Neural cell (in vitro differentiated cells): ENCODE measurements around the gene SH3BGRL2. TPM values are rescaled to one million over a fixed set of nuclear protein-coding genes. Genes with fewer than 3 reads are reported as not detected.

Experiments
- H2AFZ ChIP-seq: fragments of 200-600, 300-800 bp; sonication (generic), shearing (Covaris generic); 2 replicates; pipeline ENCODE4 v1.6.0; 2014; ENCODE audit warnings: low read depth, mild to moderate bottlenecking, antibody characterized with exemption, low read length, moderate library complexity
- H3F3A ChIP-seq: fragments of 200-600 bp; shearing (Covaris generic); 2 replicates; pipeline ENCODE4 v1.6.1; 2016; ENCODE audit warnings: mild to moderate bottlenecking, moderate library complexity, mixed read lengths, antibody characterized with exemption, low read length; ENCODE audit not compliant: insufficient read depth, poor library complexity, severe bottlenecking
- H3K27ac ChIP-seq: fragments of 200-600, 300-800 bp; sonication (generic), shearing (Covaris generic); 2 replicates; pipeline ENCODE4 v1.5.1; 2014; ENCODE audit warnings: mild to moderate bottlenecking, low read length, moderate library complexity
- H3K27me3 ChIP-seq: fragments of 300-800, 200-600 bp; sonication (generic), shearing (Covaris generic); 2 replicates; pipeline ENCODE4 v1.6.0; 2014; ENCODE audit warnings: mild to moderate bottlenecking, low read depth, low read length, moderate library complexity; ENCODE audit not compliant: insufficient read depth
- H3K36me3 ChIP-seq: fragments of 300-800, 200-600 bp; sonication (generic), shearing (Covaris generic); 2 replicates; pipeline ENCODE4 v1.5.1; 2014; ENCODE audit warnings: mild to moderate bottlenecking, antibody characterized with exemption, low read length, moderate library complexity; ENCODE audit not compliant: insufficient read depth
- H3K4me2 ChIP-seq: fragments of 300-800, 200-600 bp; sonication (generic), shearing (Covaris generic); 2 replicates; pipeline ENCODE4 v1.6.0; 2014; ENCODE audit warnings: mild to moderate bottlenecking, low read length
- H3K4me3 ChIP-seq: fragments of 300-800, 200-600 bp; sonication (generic), shearing (Covaris generic); 2 replicates; pipeline ENCODE4 v1.5.1; 2014; ENCODE audit warnings: mild to moderate bottlenecking, low read length, moderate library complexity
- H3K79me2 ChIP-seq: fragments of 200-600 bp; shearing (Covaris generic); replicated peaks from 2 replicates; pipeline ENCODE4 v1.6.0; 2014; ENCODE audit warnings: mild to moderate bottlenecking, low read length, moderate library complexity; ENCODE audit not compliant: insufficient read depth
- H3K9ac ChIP-seq: fragments of 300-800, 200-600 bp; sonication (generic), shearing (Covaris generic); 2 replicates; pipeline ENCODE4 v1.6.1; 2016; ENCODE audit warnings: mild to moderate bottlenecking, low read length, mixed read lengths
- H3K9me2 ChIP-seq: fragments of 200-600 bp; shearing (Covaris generic); 2 replicates; pipeline ENCODE4 v1.6.1; 2016; ENCODE audit warnings: mild to moderate bottlenecking, low read length, mixed read lengths; ENCODE audit not compliant: insufficient read depth
- H3K9me3 ChIP-seq: fragments of 200-600, 300-800 bp; sonication (generic), shearing (Covaris generic); 2 replicates; pipeline ENCODE4 v1.6.1; 2016; ENCODE audit warnings: mild to moderate bottlenecking, mixed run types, low read length, moderate library complexity, mixed read lengths
- H4K20me1 ChIP-seq: fragments of 200-600 bp; shearing (Covaris generic); 2 replicates; pipeline ENCODE4 v1.6.1; 2016; ENCODE audit warnings: mild to moderate bottlenecking, mixed run types; ENCODE audit not compliant: insufficient read depth
- CTCF ChIP-seq: fragments of 450-650 bp; IDR thresholded peaks from 2 replicates; pipeline ENCODE4 v1.5.1; 2014; ENCODE audit warnings: antibody characterized with exemption, mild to moderate bottlenecking, moderate library complexity; ENCODE audit not compliant: poor library complexity, severe bottlenecking
- EP300 ChIP-seq: fragments of 450-650 bp; conservative IDR thresholded peaks from 2 replicates; pipeline ENCODE4 v1.6.1; 2014; ENCODE audit warnings: antibody characterized with exemption, mild to moderate bottlenecking, moderate library complexity; ENCODE audit not compliant: poor library complexity, severe bottlenecking
- EZH2 ChIP-seq: fragments of 200-600, 300-800 bp; shearing (Covaris generic), sonication (generic); IDR thresholded peaks from 2 replicates; pipeline ENCODE4 v1.6.1; 2014; ENCODE audit warnings: antibody characterized with exemption, low read length, borderline replicate concordance, mild to moderate bottlenecking; ENCODE audit not compliant: insufficient read depth, poor library complexity, severe bottlenecking
- MXI1 ChIP-seq: fragments of 450-650 bp; conservative IDR thresholded peaks from 2 replicates; pipeline ENCODE4 v1.6.1; 2014; ENCODE audit warnings: antibody characterized with exemption, mild to moderate bottlenecking; ENCODE audit not compliant: poor library complexity, severe bottlenecking
- POLR2AphosphoS5 ChIP-seq: IDR thresholded peaks from 2 replicates; pipeline ENCODE4 v1.6.1; 2012
- RAD21 ChIP-seq: fragments of 450-650 bp; conservative IDR thresholded peaks from 2 replicates; pipeline ENCODE4 v1.6.1; 2014; ENCODE audit warnings: antibody characterized with exemption, mild to moderate bottlenecking, moderate library complexity
- REST ChIP-seq: IDR thresholded peaks from 2 replicates; pipeline ENCODE4 v1.6.1; 2012; ENCODE audit warnings: borderline replicate concordance
- SMC3 ChIP-seq: fragments of 450-650 bp; conservative IDR thresholded peaks from 2 replicates; pipeline ENCODE4 v1.6.1; 2014; ENCODE audit warnings: antibody characterized with exemption, mild to moderate bottlenecking, moderate library complexity; ENCODE audit not compliant: poor library complexity
- TAF1 ChIP-seq: IDR thresholded peaks from 2 replicates; pipeline ENCODE4 v1.6.1; 2012; ENCODE audit warnings: low read depth
- polyA plus RNA-seq: library from polyadenylated mRNA; depleted of rRNA; stranded (reverse); fragments of >200 nt; gene quantifications from 2 replicates; pipeline ENCODE4 v1.2.3, GENCODE V29; 2014

Gene SH3BGRL2
- polyA plus RNA-seq, 1 donor from 2014 or later: 25.3 TPM

DNA sequence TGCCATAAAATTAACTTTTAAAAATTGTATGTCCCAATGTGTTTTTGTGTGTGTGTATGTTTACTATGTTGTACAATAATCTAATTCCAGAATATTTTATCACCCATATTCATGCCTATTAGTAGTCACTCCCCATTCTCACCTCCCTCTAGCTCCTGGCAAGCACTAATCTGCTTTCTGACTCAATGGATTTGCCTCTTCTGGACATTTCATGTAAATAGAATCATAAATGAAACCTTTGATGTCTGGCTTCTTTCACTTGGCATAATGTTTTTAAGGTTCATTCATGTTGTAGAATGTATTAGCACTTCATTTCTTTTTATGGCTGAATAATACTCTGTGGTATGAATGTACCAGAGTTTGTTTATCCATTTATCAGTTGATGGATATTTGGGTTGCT, 15.4 kb downstream of the SH3BGRL2 start:
- Histone ChIP-seq H3K9me3 (no peaks in the 10 kb centered on the region), H3K9ac (no peak overlapping the region), H3K4me2 (no peak overlapping the region), H3F3A (no peaks in the 10 kb centered on the region), H3K36me3 (no peaks in the 10 kb centered on the region), H3K27me3 (no peaks in the 10 kb centered on the region), H2AFZ (no peak overlapping the region), H4K20me1 (peaks cover 2% of the 10 kb centered on the region), H3K4me3 (no peak overlapping the region), H3K9me2 (no peaks in the 10 kb centered on the region), H3K79me2 (peaks cover 17% of the 10 kb centered on the region), H3K27ac (no peak overlapping the region)
- no peak for TF ChIP-seq REST
- no peak for TF ChIP-seq EP300
- no peak for TF ChIP-seq POLR2AphosphoS5
- no peak for TF ChIP-seq SMC3
- TF ChIP-seq CTCF: no peak
- no peak for TF ChIP-seq TAF1
- TF ChIP-seq RAD21: no peak
- no peak for TF ChIP-seq EZH2
- no peak for TF ChIP-seq MXI1

- TF ChIP-seq TAF1: no peak
- no peak for TF ChIP-seq POLR2AphosphoS5
- no peak for TF ChIP-seq REST
- TF ChIP-seq MXI1: no peak
- no peak for TF ChIP-seq SMC3
- TF ChIP-seq RAD21: no peak
- no peak for TF ChIP-seq EZH2
- TF ChIP-seq CTCF: no peak
- no peak for TF ChIP-seq EP300
- Histone ChIP-seq H3F3A (no peaks in the 10 kb centered on the region), H2AFZ (no peak overlapping the region), H3K9me2 (no peaks in the 10 kb centered on the region), H4K20me1 (peaks cover 3% of the 10 kb centered on the region), H3K79me2 (peaks cover 26% of the 10 kb centered on the region), H3K9me3 (no peaks in the 10 kb centered on the region), H3K27ac (no peak overlapping the region), H3K4me3 (no peak overlapping the region), H3K9ac (no peak overlapping the region), H3K36me3 (no peaks in the 10 kb centered on the region), H3K4me2 (no peak overlapping the region), H3K27me3 (no peaks in the 10 kb centered on the region)
Observed at GRCh38 chr6:79647741-79648140, 16.6 kb downstream of the SH3BGRL2 start.
